KG1 (cell line): Measurements from ENCODE around the gene SPNS1.
"Not testable (repeated sequence)": the region's sequence is repeated elsewhere in the genome, so short reads cannot be mapped to it uniquely, and the experiment has no call there.

ENCODE experiments used
- DNase-seq: peaks from one replicate; lab custom pipeline; 2025; lab: John Stamatoyannopoulos, UW

Gene SPNS1, protein sequence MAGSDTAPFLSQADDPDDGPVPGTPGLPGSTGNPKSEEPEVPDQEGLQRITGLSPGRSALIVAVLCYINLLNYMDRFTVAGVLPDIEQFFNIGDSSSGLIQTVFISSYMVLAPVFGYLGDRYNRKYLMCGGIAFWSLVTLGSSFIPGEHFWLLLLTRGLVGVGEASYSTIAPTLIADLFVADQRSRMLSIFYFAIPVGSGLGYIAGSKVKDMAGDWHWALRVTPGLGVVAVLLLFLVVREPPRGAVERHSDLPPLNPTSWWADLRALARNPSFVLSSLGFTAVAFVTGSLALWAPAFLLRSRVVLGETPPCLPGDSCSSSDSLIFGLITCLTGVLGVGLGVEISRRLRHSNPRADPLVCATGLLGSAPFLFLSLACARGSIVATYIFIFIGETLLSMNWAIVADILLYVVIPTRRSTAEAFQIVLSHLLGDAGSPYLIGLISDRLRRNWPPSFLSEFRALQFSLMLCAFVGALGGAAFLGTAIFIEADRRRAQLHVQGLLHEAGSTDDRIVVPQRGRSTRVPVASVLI

DNA sequence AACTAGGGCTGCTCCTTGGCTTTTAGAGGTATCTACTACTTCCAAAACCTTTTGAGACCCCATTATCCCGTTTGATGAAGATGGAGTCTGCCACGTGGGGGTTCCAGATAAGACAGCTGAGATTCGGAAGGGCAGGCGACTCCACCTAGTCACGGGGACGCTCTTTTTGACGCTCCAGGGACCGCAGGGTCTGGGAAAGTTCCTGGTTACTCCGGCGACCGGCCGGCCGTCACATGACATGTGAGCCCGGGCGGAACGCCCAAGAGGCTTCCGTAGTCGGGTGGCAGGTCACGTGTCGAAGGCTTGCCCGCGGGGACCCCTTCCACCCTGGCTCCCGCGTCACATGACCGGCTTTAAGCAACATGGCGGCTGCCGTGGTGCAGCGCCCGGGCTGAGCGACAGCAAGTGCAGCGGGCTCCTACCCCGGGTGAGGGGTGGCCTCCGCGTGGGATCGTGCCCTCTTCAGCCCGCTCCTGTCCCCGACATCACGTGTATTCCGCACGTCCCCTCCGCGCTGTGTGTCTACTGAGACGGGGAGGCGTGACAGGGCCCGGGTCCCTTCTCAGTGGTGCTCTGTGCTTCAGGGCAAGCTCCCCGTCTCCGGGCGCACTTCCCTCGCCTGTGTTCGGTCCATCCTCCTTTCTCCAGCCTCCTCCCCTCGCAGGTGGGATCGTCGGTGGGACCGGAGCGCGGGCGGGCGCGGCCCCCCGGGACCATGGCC lies at the start of gene SPNS1:
TSS of gene SPNS1 (plus strand) at position 342 of the 721 bp plus-strand sequence. CDS start at position 716, 374 bp downstream.
- DNase-seq, result peak; percentile 76

DNA sequence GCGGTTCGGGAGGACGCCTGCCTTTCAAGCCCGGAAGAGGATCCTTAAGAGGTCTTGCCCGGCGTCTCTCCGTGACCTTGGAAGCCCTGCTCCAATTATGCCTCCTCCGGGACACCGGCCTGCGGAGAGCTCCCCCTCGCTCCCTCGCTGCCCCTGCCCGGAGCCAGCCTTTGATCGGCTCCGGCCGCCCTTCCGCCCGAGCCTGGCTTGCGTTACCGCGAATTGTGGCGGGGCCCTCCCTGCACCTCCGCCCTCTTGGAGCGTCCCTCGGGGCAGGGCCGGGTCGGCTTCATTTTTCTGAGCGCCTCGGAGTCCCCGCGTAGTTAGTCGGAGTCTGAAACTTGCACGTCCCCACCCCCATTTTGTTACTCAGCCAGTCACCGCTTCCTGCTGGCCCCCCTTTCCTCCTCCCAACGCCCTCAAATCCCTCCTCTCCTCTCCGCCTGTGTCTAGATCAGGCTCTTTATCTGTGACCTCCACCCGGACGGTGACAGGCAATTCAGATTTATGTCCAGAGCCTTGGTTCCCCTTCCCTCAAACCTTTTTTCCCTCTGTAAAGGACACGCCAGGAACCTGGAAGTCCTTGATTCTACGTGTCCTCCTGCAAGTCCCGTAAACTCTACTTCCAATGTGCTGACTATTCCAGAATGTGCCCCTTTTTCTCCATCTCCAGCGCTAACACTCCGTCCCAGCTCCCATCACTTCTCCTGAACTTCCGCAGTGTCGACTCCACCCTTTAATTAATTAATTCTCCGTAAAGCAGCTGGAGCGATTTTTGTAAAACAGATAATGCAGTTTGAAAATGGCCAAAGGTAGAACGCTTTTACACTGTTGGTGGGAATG lies 49.0 kb upstream of the SPNS1 start:
- peak; percentile 71 for DNase-seq

DNA sequence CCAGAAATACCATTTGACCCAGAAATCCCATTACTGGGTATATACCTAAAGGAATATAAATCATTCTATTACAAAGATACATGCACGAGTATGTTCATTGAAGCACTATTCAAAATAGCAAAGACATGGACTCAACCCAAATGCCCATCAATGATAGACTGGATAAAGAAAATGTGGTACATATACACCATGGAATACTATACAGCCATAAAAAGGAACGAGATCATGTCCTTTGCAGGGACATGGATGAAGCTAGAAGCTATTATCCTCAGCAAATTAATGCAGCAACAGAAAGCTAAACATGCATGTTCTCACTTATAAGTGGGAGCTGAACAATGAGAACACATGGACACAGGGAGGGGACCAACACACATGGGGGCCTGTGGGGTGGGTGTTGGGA lies 48.3 kb upstream of the SPNS1 start:
- DNase-seq, result not testable (repeated sequence)

DNA sequence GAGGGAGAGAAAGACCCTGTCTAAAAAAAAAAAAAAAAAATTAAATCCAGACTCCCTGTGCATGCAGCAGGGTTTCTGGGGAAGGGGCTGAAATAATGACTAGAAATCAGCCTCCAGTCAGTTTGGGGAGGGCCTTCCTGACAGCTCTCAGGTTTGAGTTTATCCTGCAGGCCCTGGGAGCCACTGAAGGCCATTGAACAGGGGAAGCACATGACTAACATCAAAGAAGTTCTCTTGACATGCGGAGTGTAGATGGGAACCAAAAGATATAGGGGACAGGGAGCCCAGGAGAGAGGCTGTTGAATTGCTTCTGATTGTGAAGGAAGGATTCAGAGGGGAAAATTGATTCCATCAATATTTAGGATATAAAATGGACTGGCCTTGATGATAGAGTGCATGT lies 46.8 kb upstream of the SPNS1 start:
- no peak for DNase-seq

DNA sequence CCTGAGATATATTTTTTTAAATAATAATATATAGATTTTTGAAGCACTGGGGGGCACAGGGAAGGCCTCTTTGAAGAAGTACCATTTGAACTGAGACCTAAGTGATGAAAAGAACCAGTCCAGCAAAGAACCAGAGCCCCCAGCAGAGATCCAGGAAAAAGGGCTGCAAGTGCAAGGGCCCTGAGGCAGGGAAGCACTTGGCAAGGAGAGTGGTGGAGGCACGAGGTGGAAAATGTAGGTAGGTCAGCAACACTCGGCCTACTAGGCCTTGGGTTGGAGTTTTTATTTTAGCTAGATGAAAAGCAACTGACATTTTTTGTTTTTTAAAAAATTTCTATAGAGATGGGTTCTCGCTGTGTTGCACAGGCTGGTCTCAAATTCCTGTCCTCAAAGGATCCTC lies 44.4 kb upstream of the SPNS1 start:
- no peak for DNase-seq

DNA sequence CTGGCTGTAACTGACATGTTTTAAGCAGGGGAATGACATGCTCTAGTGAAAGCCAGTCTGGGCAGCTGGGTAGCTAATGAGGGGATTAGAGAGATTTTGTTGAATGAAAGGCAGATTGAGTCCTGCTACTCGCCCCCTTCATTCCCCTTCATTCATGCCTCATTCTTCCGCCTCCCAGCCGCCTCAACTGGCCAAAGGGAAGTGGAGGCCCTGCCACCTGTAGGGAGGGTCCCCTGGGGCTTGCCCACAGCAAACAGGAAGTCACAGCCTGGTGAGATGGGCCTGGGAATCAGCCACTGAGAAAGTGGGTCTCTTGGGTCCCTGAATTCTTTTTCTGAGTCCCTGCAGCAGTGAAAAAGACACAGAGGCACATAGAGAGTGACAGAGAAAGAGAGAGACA lies 43.9 kb upstream of the SPNS1 start:
- DNase-seq, result no peak

DNA sequence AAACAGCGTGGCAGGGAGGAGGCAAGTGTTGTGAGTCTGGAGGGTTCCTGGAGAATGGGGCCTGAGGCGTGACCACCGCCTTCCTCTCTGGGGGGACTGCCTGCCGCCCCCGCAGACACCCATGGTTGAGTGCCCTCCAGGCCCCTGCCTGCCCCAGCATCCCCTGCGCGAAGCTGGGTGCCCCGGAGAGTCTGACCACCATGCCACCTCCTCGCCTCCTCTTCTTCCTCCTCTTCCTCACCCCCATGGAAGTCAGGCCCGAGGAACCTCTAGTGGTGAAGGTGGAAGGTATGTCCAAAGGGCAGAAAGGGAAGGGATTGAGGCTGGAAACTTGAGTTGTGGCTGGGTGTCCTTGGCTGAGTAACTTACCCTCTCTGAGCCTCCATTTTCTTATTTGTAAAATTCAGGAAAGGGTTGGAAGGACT lies 42.8 kb upstream of the SPNS1 start, which contains the start of gene CD19:
TSS of gene CD19 (plus strand) at position 171 of the 425 bp plus-strand sequence. CDS start at position 201, 30 bp downstream.
- DNase-seq, result no peak

DNA sequence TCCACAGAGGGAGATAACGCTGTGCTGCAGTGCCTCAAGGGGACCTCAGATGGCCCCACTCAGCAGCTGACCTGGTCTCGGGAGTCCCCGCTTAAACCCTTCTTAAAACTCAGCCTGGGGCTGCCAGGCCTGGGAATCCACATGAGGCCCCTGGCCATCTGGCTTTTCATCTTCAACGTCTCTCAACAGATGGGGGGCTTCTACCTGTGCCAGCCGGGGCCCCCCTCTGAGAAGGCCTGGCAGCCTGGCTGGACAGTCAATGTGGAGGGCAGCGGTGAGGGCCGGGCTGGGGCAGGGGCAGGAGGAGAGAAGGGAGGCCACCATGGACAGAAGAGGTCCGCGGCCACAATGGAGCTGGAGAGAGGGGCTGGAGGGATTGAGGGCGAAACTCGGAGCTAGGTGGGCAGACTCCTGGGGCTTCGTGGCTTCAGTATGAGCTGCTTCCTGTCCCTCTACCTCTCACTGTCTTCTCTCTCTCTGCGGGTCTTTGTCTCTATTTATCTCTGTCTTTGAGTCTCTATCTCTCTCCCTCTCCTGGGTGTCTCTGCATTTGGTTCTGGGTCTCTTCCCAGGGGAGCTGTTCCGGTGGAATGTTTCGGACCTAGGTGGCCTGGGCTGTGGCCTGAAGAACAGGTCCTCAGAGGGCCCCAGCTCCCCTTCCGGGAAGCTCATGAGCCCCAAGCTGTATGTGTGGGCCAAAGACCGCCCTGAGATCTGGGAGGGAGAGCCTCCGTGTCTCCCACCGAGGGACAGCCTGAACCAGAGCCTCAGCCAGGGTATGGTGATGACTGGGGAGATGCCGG lies 42.0 kb upstream of the SPNS1 start:
- no peak for DNase-seq

DNA sequence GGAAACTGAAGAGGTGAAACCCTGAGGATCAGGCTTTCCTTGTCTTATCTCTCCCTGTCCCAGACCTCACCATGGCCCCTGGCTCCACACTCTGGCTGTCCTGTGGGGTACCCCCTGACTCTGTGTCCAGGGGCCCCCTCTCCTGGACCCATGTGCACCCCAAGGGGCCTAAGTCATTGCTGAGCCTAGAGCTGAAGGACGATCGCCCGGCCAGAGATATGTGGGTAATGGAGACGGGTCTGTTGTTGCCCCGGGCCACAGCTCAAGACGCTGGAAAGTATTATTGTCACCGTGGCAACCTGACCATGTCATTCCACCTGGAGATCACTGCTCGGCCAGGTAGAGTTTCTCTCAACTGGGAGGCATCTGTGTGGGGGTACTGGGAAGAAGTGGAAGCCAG lies 41.4 kb upstream of the SPNS1 start:
- no peak for DNase-seq

DNA sequence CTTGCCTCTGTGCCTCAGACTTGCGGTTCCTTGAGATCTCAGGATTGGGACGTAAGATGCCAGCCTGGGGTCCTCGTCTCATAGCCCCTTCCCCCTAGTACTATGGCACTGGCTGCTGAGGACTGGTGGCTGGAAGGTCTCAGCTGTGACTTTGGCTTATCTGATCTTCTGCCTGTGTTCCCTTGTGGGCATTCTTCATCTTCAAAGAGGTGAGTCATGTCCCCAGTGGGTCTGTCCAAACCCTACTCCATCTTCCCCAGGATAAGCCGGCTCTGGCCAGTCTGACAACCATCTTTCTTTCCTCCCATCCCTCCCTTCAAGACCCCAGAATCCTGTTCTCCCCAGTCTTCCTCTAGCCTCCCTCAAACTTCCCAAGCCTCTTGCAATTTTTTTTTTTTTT lies 39.2 kb upstream of the SPNS1 start:
- DNase-seq, result no peak

DNA sequence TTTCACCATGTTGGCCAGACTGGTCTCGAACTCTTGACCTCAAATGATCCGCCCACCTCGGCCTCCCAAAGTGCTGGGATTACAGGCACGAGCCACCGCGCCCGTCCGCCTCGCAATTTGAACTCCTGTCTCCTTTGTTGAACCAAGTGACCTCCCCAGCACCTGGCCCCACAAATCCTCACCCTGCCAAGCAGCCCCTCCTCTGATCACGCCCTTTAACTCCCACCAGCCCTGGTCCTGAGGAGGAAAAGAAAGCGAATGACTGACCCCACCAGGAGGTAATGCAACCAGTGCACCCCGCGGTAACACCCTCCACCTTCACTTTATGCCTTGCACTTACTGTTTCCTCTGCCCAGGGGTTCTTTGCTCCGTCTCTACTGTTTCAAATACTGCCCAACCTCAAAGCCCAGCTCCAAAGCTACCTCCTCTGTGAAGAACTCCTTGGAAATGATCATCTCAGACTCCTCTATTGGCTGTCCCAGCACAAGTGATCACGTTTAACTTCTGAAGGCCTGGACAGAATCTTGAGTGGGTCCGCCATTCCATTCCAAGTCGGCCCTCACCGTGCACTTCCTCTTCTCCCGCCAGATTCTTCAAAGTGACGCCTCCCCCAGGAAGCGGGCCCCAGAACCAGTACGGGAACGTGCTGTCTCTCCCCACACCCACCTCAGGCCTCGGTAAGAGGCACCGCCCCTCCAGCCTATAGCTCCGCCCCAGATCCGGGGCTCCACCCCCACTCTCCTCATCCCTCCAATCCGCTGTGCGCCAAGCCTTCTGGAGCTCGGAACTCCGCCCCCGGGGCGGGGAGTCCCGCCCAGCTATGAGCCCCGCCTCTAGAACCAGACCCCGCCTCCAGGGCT lies 38.4 kb upstream of the SPNS1 start:
- no peak for DNase-seq

DNA sequence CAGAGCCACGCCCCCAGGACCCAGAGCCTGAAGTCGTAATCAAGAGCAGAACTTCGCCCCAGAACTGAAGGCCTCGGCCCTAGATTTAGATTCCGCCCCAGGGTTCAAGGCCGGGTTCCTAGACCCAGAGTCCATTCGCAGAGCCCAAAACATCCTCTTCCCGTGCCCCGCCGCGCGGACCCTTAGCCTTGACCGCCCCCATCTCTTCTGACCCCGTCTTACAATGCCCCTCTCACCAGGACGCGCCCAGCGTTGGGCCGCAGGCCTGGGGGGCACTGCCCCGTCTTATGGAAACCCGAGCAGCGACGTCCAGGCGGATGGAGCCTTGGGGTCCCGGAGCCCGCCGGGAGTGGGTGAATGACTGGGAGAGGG lies 37.8 kb upstream of the SPNS1 start:
- DNase-seq, result no peak

DNA sequence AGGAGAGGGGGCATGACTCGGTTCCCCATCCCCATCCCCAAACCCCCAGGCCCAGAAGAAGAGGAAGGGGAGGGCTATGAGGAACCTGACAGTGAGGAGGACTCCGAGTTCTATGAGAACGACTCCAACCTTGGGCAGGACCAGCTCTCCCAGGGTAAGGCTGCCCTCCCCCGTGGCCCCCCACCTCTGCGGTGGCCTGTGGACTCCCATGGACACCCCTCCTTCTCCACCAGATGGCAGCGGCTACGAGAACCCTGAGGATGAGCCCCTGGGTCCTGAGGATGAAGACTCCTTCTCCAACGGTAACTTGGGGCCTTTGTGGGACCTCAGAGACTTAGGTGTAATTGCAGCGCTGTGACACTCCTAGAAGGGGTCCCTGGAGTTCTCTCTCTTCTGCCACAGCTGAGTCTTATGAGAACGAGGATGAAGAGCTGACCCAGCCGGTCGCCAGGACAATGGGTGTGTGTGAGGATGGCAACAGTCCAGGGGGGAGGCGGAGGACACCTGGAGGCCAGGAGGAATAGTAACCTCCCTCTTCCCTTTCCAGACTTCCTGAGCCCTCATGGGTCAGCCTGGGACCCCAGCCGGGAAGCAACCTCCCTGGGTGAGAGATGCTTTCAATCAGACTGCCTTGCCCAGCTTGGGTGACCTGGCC lies 37.2 kb upstream of the SPNS1 start:
- no peak for DNase-seq

DNA sequence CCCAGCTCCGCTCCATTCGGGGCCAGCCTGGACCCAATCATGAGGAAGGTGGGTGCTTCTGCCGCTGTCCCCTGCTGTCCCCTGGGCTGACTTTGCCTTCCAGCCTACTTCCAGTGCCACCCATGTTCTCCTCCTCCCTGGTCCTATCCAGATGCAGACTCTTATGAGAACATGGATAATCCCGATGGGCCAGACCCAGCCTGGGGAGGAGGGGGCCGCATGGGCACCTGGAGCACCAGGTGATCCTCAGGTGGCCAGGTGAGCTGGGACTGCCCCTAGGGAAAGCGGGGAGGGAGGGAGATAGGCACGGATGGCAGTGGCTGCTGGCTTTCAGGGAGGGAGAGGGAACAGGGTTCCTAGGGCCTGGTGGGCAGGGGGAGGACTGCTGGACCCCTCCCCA lies 35.9 kb upstream of the SPNS1 start:
- DNase-seq, result no peak

DNA sequence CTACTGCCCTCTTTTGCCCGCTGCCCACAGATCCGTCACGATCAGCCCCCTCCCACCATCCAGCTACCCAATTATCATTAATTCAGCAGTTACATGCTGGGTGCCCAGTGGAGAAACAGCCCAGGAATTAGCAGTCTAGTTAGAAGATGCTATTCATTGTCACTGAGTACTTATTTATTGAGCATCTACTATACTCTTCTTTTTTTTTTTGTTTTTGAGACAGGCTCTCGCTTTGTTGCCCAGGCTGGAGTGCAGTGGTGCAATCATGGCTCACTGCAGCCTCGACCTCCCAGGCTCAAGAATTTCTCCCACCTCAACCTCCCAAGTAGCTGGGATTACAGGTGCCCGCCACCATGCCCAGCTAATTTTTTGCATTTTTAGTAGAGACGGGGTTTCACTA lies 34.8 kb upstream of the SPNS1 start:
- not testable (repeated sequence) for DNase-seq

DNA sequence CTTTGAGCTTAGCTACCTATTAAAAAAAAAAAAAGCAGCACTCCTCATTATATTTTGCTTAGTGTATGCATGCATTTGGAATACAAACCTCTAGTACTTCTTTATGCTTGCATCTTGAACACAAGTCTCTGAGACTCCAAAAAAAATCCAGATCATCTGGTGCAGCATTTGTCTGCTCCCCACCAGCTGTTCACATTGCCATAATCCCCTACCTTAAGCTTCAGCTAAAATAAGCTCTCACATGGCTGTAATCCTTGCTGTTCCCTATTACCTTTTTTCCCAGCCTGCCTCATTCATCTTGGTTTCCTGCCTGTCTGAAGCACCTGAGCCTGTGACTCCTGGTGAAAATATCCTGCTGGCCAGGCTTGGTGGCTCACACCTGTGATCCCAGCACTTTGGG lies 31.3 kb upstream of the SPNS1 start:
- no peak for DNase-seq

DNA sequence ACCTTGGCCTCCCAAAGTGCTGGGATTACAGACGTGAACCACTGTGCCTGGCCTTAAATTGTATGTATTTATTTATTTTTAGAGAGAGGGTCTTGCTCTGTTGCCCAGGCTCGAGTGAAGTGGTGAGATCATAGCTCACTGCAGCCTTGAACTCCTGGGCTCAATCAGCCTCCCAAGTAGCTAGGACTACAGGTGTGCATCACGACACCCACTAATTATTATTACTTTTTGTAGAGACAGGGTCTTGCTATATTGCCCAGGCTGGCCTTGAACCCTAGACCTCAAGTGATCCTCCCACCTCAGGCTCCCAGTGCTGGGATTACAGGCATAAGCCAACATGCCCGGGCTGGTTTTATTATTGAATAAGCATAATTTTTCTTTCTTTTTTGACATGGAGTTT lies 27.9 kb upstream of the SPNS1 start:
- DNase-seq, result no peak

DNA sequence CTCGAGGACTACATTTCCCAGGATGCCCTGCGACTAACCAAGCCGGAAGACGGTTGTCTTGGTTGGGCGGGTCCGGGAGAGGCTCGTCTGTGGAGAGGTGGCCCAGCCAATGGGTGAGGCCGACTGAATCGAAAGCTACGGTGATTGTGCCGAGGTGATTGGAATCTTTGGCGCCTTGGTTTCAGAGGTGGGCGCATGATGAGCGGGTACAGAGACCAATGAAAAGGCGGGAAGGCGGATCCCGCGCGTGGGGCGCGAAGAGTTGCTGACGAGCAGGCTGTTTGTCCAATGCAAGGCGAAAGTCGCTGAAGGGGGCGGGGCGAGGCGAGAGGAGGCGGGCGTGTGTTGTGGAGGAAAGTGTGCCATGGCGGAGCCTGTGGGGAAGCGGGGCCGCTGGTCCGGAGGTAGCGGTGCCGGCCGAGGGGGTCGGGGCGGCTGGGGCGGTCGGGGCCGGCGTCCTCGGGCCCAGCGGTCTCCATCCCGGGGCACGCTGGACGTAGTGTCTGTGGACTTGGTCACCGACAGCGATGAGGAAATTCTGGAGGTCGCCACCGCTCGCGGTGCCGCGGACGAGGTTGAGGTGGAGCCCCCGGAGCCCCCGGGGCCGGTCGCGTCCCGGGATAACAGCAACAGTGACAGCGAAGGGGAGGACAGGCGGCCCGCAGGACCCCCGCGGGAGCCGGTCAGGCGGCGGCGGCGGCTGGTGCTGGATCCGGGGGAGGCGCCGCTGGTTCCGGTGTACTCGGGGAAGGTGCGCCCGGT lies 23.7 kb upstream of the SPNS1 start, which contains the start of gene NFATC2IP:
TSS of gene NFATC2IP (plus strand) at position 290 of the 762 bp plus-strand sequence. CDS start at position 365, 75 bp downstream.
- peak; percentile 100 for DNase-seq

DNA sequence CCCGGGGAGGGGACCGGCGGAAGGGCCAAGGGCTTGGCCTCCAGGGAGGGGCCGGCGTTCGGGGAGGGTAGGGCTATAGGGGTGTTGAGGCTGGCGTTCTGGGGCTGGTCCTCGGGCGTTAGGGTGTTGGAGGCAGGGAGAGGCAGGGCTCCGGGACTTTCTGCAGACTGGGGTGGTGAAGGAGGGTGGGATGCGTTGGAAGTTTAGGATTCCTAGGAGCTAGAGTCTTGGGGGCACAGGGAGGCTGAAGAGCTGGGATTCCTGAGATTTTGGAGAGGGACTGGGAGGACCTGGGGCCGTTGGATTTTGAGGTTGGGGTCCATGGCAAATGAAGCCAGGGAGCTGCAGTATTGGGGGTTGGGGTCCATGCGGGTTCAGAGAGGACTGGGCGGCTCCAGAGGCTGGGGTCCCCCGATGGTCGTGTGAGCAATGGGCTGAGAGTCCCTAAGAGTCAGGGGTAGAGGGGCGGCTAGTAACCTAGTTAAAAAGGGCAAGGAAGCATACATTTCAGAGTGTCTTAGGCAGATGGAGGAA lies 23.1 kb upstream of the SPNS1 start:
- DNase-seq, result no peak
